GM18505 (cell line): ENCODE data around the gene CNTNAP2.

Experiments
- ATAC-seq: cut with Tn5 transposase; IDR thresholded peaks from one replicate; pipeline ENCODE4 v1.9.1; 2021; ENCODE audit not compliant: unreplicated experiment
- POLR2A ChIP-seq: IDR thresholded peaks from 4 replicates; pipeline ENCODE4 v1.6.1; 2011; ENCODE audit warnings: borderline replicate concordance; ENCODE audit not compliant: insufficient read depth, insufficient read length; ENCODE audit errors: extremely low read depth

Gene CNTNAP2

DNA sequence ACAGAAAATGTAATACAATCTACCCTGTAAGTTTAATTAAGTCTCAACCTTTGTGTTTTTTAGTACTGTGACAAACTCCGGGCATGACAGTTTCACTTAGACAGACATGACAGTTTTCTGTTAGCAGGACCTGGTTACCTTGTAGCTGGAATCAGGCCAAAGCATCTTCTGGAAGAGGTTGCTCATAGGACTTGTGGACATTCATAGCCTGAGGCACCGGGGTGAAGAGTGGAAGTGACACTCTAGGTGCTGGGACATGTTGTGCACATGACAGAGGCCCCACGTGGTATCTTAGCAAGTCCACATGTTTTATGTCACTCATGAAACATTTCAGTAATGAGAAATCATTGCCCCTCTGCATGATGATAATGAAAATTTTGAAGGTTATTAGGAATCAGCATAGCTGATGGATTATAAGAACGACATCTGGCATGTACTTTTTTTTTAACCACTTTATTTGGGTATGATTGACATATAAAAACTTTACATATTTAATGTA is 441.4 kb downstream of the CNTNAP2 start:
- no peak for TF ChIP-seq POLR2A
- ATAC-seq = no peak

DNA sequence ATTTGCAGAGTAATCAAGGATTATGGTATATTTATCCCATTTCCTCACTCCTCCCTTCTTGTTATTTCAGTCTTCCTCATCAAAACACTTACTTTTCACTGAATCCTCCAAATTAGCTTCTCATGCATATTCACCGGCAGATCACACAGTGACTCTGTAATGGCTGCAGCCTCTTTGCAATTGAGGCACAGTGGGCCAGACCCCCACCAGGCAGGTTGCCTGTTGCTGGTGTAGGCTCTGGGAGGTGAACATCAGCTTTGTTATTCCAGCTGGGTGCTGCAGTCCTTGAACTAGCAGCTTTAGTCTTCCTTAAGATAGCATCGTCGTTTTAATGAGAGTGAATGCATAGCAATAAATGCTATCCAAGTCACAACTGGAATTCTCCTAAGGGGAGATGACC is 449.3 kb downstream of the CNTNAP2 start:
- no peak for TF ChIP-seq POLR2A
- ATAC-seq = no peak

DNA sequence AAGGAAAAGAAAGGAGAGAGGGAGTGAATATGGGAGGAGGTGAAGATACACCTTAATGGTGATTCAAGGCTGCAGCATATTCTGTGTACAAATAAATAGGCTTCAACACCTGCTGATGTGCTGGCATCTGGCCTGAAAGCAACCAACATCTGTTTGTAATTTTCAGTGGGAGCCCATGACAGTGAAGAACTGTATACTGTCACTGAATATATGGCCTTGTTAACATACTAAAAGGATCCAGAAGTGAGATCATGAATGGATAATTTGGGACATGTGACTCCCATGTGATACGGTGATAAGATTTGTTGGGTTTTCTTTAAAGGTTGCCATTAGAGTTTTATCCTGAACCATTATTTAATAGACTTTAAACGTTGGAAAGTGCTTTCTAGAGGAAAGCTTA is 459.3 kb downstream of the CNTNAP2 start:
- ATAC-seq = no peak
- TF ChIP-seq POLR2A = no peak

DNA sequence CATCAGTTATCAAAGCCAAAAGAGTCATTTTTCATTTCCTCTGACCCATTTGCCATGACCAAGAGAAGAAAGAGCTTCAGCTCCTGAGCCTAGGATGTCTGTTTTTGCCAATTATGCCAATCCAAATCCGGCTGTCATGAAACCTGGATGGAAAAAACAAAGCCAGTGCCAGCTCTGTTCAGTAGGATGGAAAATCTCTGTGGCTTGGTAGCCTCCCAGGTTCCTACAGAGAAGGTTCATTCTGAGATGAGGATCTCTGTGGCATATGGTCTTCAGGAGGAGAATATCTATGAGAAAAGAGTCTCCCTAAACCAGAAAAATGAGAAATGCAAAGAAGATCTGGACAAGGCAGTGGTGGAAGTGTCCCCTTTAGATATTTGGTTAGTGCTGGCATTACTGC is 475.4 kb downstream of the CNTNAP2 start:
- no peak for ATAC-seq
- no peak for TF ChIP-seq POLR2A

DNA sequence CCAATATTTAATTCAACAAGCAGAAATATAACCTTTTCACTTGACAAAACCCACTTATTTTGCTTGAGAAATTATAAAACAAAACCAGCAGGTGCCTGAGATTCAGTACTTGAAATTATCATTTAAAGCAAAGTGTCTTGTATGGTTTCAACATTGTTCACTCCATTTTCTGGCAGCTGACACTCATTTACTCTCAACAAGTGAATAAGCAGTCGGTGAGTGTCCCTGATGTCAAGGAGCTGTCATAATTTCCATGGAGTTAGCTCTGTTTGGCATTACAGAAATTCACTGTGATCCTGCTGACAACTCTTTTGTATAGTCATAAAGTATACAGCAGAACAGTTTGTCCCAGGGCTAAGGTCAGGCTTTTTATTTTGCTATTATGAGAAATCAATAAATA is 490.0 kb downstream of the CNTNAP2 start:
- ATAC-seq = no peak

DNA sequence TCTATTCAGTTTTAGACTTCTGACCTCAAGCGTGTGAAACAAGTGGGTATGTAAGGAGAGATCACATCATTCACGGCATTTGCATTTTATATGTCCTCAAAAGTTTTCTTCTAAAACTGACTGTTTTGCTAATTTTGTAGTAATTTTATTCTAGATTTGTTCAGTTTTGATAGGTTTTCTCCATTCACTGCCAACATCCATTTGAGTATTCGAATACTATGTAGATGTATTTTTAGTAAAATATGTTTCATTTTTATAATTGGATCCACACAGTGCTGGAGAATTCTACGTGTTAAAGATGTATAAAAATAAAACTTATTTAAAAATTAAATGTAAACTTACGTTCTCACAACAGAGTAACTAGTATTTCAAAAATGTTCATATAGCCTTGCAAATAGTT is 503.0 kb downstream of the CNTNAP2 start:
- no peak for ATAC-seq

More for the DNA sequence above, 490.0 kb downstream of the CNTNAP2 start:
- no peak for TF ChIP-seq POLR2A

DNA sequence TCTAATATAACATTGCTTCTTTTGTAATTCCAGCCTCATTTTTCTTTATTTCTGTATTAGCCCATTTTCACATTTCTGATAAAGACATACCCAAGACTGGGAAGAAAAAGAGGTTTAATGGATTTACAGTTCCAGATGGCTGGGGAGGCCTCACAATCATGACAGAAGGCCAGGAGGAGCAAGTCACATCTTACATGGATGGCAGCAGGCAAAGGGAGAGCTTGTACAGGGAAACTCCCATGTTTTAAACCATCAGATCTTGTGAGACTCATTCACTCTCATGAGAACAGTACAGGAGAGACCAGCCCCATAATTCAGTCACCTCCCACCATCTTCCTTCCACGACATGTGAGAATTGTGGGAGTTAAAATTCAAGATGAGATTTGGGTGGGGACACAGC is 510.3 kb downstream of the CNTNAP2 start:
- TF ChIP-seq POLR2A = no peak
- ATAC-seq = no peak

More for the DNA sequence above, 503.0 kb downstream of the CNTNAP2 start:
- no peak for TF ChIP-seq POLR2A

DNA sequence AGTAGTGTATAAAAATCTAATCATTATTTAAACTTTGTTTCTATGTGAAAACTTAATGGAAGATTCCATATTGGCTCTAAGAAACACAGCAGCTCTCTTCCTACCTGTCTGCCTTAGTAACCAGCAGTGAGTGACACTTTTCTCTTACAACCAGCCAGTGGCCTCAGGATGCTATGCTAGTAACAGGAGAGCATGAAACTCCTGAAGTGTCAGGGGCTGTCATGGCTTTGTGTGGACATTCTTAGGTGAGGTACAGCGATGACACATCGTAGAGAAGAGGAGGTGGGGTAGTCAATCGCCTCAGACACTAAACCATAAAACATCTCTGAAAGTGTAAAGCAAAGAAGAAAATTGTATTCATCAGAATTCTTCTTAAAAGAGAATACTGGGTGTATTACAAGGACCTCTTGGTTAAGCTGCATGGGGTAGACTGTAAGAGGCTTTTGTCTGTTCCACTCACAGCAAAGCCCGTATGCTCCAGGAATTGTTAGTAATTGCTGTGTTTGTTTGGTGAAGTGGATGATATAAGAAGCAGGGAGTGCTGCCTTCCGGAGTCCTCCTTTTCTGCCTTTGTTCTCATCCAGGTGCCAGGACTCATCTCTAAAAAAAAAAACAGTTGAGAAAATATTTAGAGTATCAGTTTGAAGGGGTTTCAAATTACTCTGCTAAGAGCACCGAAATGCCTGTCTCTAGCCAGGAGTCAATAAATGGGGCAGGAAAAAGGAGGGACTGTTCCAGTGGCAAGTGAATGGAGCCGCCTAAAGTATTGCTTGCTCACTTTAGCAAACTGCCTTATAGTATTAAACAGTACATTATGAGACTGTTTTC is 518.8 kb downstream of the CNTNAP2 start:
- no peak for ATAC-seq
- TF ChIP-seq POLR2A = no peak

DNA sequence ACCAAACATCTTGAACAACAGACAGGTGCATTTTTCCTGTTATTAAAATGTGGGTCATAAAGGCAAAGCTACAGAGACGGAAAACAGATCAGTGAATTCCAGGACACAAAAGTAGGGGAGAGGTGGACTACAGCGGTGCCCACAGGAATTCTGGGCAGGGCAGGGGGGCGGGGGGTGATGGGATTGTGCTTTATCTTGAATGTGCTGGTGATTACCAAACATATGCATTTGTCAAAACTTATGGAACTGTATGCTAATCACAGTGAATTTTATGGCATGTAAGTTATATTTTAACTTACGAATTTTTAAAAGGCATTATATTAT is 519.4 kb downstream of the CNTNAP2 start:
- no peak for TF ChIP-seq POLR2A
- ATAC-seq = no peak

DNA sequence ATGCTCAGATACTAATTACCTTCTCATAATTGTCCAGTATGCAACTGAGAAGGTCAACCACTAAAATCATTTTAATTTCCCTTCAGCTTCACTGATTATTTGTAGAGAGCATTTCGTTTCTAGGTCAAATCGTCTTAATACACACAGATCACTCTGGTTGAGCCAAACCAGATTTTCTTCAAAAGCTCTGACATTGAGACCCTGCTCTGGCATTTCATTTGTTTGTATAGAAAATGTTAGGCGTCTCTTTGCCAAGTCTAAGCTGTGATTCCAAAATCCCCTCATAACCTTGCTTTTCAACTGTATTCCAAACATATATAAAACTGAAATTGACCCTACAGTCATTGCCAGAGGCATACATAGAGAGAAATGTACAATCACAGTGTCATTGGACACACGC is 520.0 kb downstream of the CNTNAP2 start:
- no peak for TF ChIP-seq POLR2A
- ATAC-seq = no peak

DNA sequence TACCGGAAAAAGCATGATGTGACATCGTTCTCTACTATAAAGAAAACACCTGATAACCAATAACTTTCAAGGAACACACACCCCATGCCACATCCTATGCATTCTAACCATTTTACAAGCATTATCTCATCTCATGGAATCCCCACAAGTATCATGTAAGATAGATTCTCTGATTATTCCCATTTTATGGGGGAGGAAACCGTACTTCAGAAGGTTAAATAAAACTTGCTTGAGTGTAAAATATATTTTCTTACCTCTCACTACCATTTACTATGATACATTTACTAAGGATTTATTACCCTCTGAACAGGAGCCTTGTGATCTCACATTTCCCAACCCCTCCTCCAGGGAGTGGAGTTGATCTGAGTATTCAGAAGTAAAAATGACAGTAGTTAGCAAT is 522.7 kb downstream of the CNTNAP2 start:
- TF ChIP-seq POLR2A = no peak
- no peak for ATAC-seq

DNA sequence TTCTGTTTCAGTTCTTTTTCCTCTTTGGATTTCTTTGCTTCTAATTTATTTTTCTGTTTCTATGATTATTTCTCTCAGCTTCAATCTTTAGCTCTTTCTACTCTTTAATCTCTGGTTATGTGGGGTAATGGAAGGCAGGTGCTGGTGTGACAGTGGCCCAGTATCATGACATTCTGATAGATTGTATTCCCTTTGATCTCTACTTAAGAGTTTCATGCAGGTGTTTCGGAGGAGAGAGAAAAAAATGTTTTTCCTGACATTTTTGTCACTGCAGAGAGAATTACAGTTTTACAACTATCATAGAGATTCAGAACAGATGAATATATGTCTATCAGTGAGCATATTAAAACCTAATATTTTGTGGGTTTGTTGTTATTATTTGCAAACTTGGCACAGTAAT is 524.9 kb downstream of the CNTNAP2 start:
- ATAC-seq = no peak
- no peak for TF ChIP-seq POLR2A

DNA sequence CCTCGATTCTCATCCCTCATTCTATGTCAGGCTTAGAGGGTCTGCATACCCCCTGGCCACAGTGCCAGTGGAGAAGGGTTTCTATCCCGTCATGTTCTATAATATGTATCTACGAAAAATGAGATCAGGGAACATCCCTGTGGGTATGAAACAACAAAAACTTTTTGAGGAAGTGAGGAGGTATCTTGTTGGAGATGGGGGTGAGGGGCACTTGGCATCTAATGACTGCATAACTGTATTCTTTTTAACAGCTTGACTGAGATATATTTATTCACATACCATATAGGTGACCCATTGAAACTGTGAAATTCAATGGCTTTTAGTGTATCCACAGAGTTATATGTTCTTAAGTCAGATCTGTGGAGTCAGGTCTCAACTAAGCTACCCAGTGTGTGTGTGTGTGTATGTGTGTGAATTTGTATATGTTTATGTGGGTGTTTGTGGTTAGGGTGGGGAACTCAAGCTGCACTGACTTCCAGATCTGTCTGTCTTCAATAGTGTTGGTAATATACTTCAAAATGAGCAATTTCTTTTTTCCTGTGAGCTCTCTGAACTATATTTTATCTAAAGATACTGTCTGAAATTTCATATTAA is 528.9 kb downstream of the CNTNAP2 start:
- ATAC-seq = no peak
- TF ChIP-seq POLR2A = no peak

DNA sequence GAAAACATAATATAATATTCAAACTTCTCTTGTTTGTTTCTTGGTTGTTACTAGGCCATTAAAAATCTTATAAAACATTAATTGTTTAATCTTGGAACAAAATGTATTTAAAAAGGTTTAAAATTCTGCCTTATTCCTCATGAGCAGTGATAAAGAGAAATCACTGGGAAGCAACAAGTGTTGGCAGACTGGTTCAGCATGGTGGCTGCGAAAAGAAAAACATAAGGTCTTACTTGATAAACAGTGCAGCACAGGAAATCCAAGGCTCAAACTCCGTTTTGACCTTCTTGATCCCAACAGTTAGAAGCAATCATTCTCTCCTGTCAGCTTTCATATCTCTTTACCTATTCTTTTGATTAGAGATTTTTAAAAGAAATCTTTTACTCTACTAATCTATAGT is 530.8 kb downstream of the CNTNAP2 start:
- no peak for ATAC-seq
- no peak for TF ChIP-seq POLR2A
